ENCODE data around the gene CLEC7A.

GRCh38 chr12:10098791-10099190 lies 31.2 kb downstream of the CLEC7A start, which contains the start of gene CLEC1A:
- TF ChIP-seq BHLHE40 (IDR thresholded peaks at IDR 0.05; ENCODE audit: borderline replicate concordance): no peak
- no peak for TF ChIP-seq FOXM1 (IDR thresholded peaks at IDR 0.05; ENCODE audit: borderline replicate concordance)
